Mesenchymal stem cell (in vitro differentiated cells and primary cell): ENCODE results near the gene CBR1.
A peak's percentile ranks its signal among the peaks of the same experiment; 100 is the strongest.
"Not testable (repeated sequence)": the region's sequence is repeated elsewhere in the genome, so short reads cannot be mapped to it uniquely, and the experiment has no call there.

Experiments used
- DNase-seq: peaks from one replicate; pipeline ENCODE4 v3.0.0-alpha.2; 2013
- H2AFZ ChIP-seq: one replicate; pipeline ENCODE4 v1.6.1; 2013; ENCODE audit warnings: low read depth, mild to moderate bottlenecking, control low read depth, inconsistent platforms, low read length, moderate library complexity
- H2AK5ac ChIP-seq: 2 replicates; pipeline ENCODE4 v1.6.1; 2013; ENCODE audit warnings: low read length, moderate library complexity, mild to moderate bottlenecking, inconsistent platforms; ENCODE audit not compliant: severe bottlenecking
- H2BK120ac ChIP-seq: one replicate; pipeline ENCODE4 v1.6.1; 2013; ENCODE audit warnings: low read depth, mild to moderate bottlenecking, inconsistent platforms, low read length, moderate library complexity
- H2BK12ac ChIP-seq, 2 experiments: one replicate each; pipeline ENCODE4 v1.6.1; 2013; ENCODE audit warnings: inconsistent platforms in 2 of 2, low read length in 2 of 2, mild to moderate bottlenecking in 2 of 2, moderate library complexity in 2 of 2, control low read depth in 1 of 2
- H2BK15ac ChIP-seq: one replicate; pipeline ENCODE4 v1.6.1; 2013; ENCODE audit warnings: mild to moderate bottlenecking, low read depth, inconsistent platforms; ENCODE audit not compliant: poor library complexity, severe bottlenecking
- H2BK5ac ChIP-seq: 2 replicates; pipeline ENCODE4 v1.6.1; 2013; ENCODE audit warnings: low read depth, mild to moderate bottlenecking, low read length, control low read depth, inconsistent platforms; ENCODE audit not compliant: poor library complexity, severe bottlenecking
- H3K14ac ChIP-seq, 2 experiments: one replicate each; pipeline ENCODE4 v1.6.1; 2013; ENCODE audit warnings: inconsistent platforms in 2 of 2, low read length in 2 of 2, control low read depth in 1 of 2, mild to moderate bottlenecking in 1 of 2, moderate library complexity in 1 of 2
- H3K18ac ChIP-seq, 2 experiments: one replicate each; pipeline ENCODE4 v1.6.1; 2013; ENCODE audit warnings: inconsistent platforms in 2 of 2, low read length in 2 of 2, control low read depth in 1 of 2, low read depth in 1 of 2, mild to moderate bottlenecking in 1 of 2
- H3K23ac ChIP-seq, 2 experiments: one replicate each; pipeline ENCODE4 v1.6.1; 2013; ENCODE audit warnings: inconsistent platforms in 2 of 2, low read length in 2 of 2, mild to moderate bottlenecking in 2 of 2, moderate library complexity in 2 of 2, control low read depth in 1 of 2
- H3K27ac ChIP-seq: 2 replicates; pipeline ENCODE4 v1.5.1; 2013; ENCODE audit warnings: mild to moderate bottlenecking, moderate library complexity, low read length, control low read depth, inconsistent platforms; ENCODE audit not compliant: poor library complexity, severe bottlenecking
- H3K27me3 ChIP-seq, 2 experiments: 2 replicates each; pipeline versions ENCODE4 v1.6.1 to v1.7.0; 2013; ENCODE audit warnings: low read length in 2 of 2, mild to moderate bottlenecking in 2 of 2, moderate library complexity in 2 of 2, control low read depth in 1 of 2, inconsistent platforms in 1 of 2; ENCODE audit not compliant: control insufficient read depth in 1 of 2, insufficient read depth in 1 of 2
- H3K36me3 ChIP-seq, 2 experiments: 2 replicates each; pipeline versions ENCODE4 v1.6.1 to v1.7.0; 2013; ENCODE audit warnings: low read length in 2 of 2, control low read depth in 1 of 2, inconsistent platforms in 1 of 2, low read depth in 1 of 2, mild to moderate bottlenecking in 1 of 2; ENCODE audit not compliant: insufficient read depth in 2 of 2, control insufficient read depth in 1 of 2
- H3K4ac ChIP-seq, 2 experiments: one replicate each; pipeline ENCODE4 v1.6.1; 2013; ENCODE audit warnings: inconsistent platforms in 2 of 2, low read length in 2 of 2, mild to moderate bottlenecking in 2 of 2, moderate library complexity in 2 of 2, control low read depth in 1 of 2, low read depth in 1 of 2
- H3K4me1 ChIP-seq: 2 replicates; pipeline ENCODE4 v1.6.1; 2013; ENCODE audit warnings: low read depth, low read length, control low read depth; ENCODE audit not compliant: control insufficient read depth, insufficient read depth
- H3K4me2 ChIP-seq: 2 replicates; pipeline ENCODE4 v1.6.1; 2013; ENCODE audit warnings: low read length, mild to moderate bottlenecking, inconsistent platforms; ENCODE audit not compliant: poor library complexity, severe bottlenecking
- H3K4me3 ChIP-seq, 2 experiments: 2 replicates each; pipeline versions ENCODE4 v1.5.1 to v1.7.0; 2013; ENCODE audit warnings: low read length in 2 of 2, mild to moderate bottlenecking in 2 of 2, control low read depth in 1 of 2, low read depth in 1 of 2; ENCODE audit not compliant: insufficient read depth in 1 of 2
- H3K79me1 ChIP-seq: replicated peaks from 2 replicates; pipeline ENCODE4 v1.6.1; 2013; ENCODE audit warnings: mild to moderate bottlenecking, control low read depth, low read length, inconsistent platforms; ENCODE audit not compliant: poor library complexity, severe bottlenecking
- H3K9ac ChIP-seq: 2 replicates; pipeline ENCODE4 v1.7.0; 2013; ENCODE audit warnings: mild to moderate bottlenecking, low read length, moderate library complexity
- H3K9me3 ChIP-seq: 2 replicates; pipeline ENCODE4 v1.7.0; 2013; ENCODE audit warnings: mild to moderate bottlenecking, low read length; ENCODE audit not compliant: control insufficient read depth
- H4K8ac ChIP-seq: one replicate; pipeline ENCODE4 v1.6.1; 2013; ENCODE audit warnings: inconsistent platforms, mild to moderate bottlenecking, low read length, moderate library complexity
- H4K91ac ChIP-seq: one replicate; pipeline ENCODE4 v1.6.1; 2013; ENCODE audit warnings: mild to moderate bottlenecking, low read length, inconsistent platforms
- WGBS: methylation state at CpG from one replicate; pipeline ENCODE4 v1.1.7; 2013; ENCODE audit warnings: mixed read lengths; 5-methylcytosine and 5-hydroxymethylcytosine counted together

The CBR1 gene

DNA sequence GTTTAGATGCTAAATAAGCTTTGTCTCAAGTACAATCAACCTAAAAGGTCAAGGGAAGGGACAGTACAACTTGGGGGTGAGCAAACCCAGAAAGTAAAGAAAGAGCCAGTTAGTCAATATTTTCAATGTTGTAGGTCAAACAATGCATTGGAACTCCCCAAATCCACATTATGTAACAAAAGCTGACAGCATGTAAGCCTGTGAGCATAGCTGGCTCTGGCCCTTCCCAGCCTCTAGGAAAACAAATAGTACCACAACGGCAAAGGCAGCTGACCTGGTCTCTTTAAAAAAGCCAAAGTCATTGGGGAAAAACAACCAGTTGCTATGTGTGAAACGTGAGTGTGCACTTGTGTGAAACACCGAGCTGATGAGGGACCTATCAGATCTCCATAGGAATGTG, 3.4 kb downstream of the CBR1 start:
- no peak overlapping the region for H3K4me2 ChIP-seq
- 82% methylated on average over 3 of the region's 3 CpGs for WGBS
- no peak overlapping the region for H3K18ac ChIP-seq

DNA sequence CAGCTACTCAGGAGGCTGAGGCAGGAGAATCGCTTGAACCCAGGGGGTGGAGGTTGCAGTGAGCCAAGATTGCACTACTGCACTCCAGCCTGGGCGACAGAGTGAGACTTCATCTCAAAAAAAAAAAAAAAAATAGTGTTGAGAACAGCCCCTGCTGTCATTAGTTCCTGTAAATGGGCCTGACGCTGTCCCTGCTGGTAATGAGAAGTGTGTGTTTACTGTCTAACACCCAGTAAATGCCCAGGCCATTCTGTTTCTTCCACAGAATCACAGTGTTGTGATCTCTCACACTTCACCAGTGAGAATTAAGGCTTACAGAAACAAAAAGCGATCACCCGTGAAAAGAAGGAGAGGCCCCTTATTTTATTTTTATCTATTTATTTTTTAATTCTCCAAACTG, 4.1 kb downstream of the CBR1 start:
- not testable (repeated sequence) for H3K18ac ChIP-seq, H3K79me1 ChIP-seq, H3K27ac ChIP-seq, H3K4me2 ChIP-seq, H2BK15ac ChIP-seq, H3K9ac ChIP-seq, DNase-seq, H3K4me1 ChIP-seq, H3K4me3 ChIP-seq, H3K14ac ChIP-seq, H2BK120ac ChIP-seq, H2AK5ac ChIP-seq, H4K91ac ChIP-seq, H3K9me3 ChIP-seq, H2BK5ac ChIP-seq, H2BK12ac ChIP-seq, H3K23ac ChIP-seq, H3K4ac ChIP-seq, H2AFZ ChIP-seq, H4K8ac ChIP-seq
- 95% methylated on average over 2 of the region's 5 CpGs for WGBS
- peaks cover 0 to 39% of the 10 kb centered on the region in 2 experiments for H3K36me3 ChIP-seq
- H3K27me3 ChIP-seq, result peaks cover 0 to 20% of the 10 kb centered on the region in 2 experiments

More for the DNA sequence above, 3.4 kb downstream of the CBR1 start:
- Histone ChIP-seq H3K4me1 (no peaks in the 10 kb centered on the region), H3K9me3 (peaks cover 5% of the 10 kb centered on the region), H3K79me1 (no peaks in the 10 kb centered on the region), H3K27ac (no peak overlapping the region), H4K91ac (no peak overlapping the region), H3K14ac (no peak overlapping the region), H2AFZ (no peak overlapping the region), H3K4ac (no peak overlapping the region), H3K27me3 (peaks cover 0 to 20% of the 10 kb centered on the region in 2 experiments), H2BK12ac (no peak overlapping the region), H2BK5ac (no peak overlapping the region), H3K36me3 (peaks cover 0 to 39% of the 10 kb centered on the region in 2 experiments), H4K8ac (no peak overlapping the region), H3K9ac (no peak overlapping the region), H3K4me3 (peak overlapping the region in 1 of 2 experiments; percentile 1), H2BK15ac (no peak overlapping the region), H2BK120ac (no peak overlapping the region), H2AK5ac (no peak overlapping the region), H3K23ac (no peak overlapping the region)
- DNase-seq, result no peak

DNA sequence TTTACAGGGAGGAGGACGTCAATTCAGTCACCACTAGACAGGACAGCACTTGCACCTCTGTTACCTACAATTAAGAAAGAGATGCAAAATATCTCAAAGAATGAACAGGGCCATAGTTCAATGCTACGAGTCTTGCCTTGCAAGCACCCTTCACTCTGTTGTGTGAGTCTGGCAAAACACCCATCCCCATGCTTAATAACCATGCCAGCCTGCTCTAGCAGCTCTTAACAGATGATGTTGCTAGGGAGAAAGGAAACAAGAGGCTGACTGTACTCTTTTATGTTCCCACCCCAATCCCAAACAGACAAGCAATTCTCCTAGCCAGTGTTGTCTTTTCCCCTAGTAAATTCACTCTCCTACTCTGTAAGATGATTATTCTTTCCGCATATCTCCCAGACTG, 5.3 kb downstream of the CBR1 start:
- Histone ChIP-seq H3K9me3 (no peaks in the 10 kb centered on the region), H3K4ac (no peak overlapping the region), H4K91ac (no peak overlapping the region), H3K14ac (no peak overlapping the region), H2BK12ac (no peak overlapping the region), H2BK15ac (no peak overlapping the region), H3K4me3 (no peak overlapping the region), H2AK5ac (no peak overlapping the region), H3K27me3 (peaks cover 0 to 20% of the 10 kb centered on the region in 2 experiments), H3K79me1 (no peaks in the 10 kb centered on the region), H2BK120ac (no peak overlapping the region), H4K8ac (no peak overlapping the region), H3K4me2 (no peak overlapping the region), H3K36me3 (peaks cover 0 to 39% of the 10 kb centered on the region in 2 experiments), H2BK5ac (no peak overlapping the region), H3K18ac (no peak overlapping the region), H2AFZ (no peak overlapping the region), H3K27ac (no peak overlapping the region), H3K23ac (no peak overlapping the region), H3K9ac (no peak overlapping the region), H3K4me1 (no peaks in the 10 kb centered on the region)
- WGBS, result 94% methylated on average over 3 of the region's 3 CpGs
- no peak for DNase-seq

DNA sequence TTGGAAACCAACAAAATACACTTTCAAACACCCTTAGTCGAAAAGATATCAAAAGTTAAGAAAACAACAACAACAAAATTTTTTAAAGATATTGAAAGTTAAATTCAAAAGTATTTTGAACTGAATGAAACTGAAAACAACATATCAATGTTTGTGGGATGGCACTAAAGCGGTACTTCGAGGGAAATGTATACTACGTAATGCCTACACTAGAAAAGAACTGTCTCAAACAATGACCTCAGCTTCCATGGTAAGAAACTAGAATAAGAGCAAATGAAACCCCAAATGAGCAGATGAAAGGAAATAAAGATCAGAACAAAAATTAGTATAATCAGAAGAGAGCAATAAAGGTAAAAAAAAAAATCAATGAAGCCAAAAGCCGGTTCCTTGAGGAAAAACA, 6.1 kb downstream of the CBR1 start:
- Histone ChIP-seq H4K91ac (no peak overlapping the region), H2AK5ac (no peak overlapping the region), H3K23ac (no peak overlapping the region), H3K79me1 (no peaks in the 10 kb centered on the region), H2BK5ac (no peak overlapping the region), H2BK120ac (no peak overlapping the region), H3K4me2 (no peak overlapping the region), H2BK12ac (no peak overlapping the region), H4K8ac (no peak overlapping the region), H3K27ac (no peak overlapping the region), H3K18ac (no peak overlapping the region), H3K4ac (no peak overlapping the region), H3K36me3 (peaks cover 0 to 36% of the 10 kb centered on the region in 2 experiments), H2BK15ac (no peak overlapping the region), H3K27me3 (peaks cover 0 to 20% of the 10 kb centered on the region in 2 experiments), H3K14ac (no peak overlapping the region), H3K9me3 (no peaks in the 10 kb centered on the region), H2AFZ (no peak overlapping the region), H3K9ac (no peak overlapping the region), H3K4me1 (no peaks in the 10 kb centered on the region), H3K4me3 (no peak overlapping the region)
- no peak for DNase-seq
- WGBS, result 100% methylated on average over 1 of the region's 5 CpGs
